HepG2 (cell line): Measurements from ENCODE around the gene COX4I2. TPM values are rescaled to one million over a fixed set of nuclear protein-coding genes. Genes with fewer than 3 reads are reported as not detected.
A peak's percentile ranks its signal among the peaks of the same experiment; 100 is the strongest.

Experiments
- ATAC-seq: fragments of 200-7000 bp; cut with Tn5 transposase; 3 replicates; pipeline ENCODE4 v1.9.1; 2020; ENCODE audit warnings: mild to moderate bottlenecking, moderate library complexity
- BruUV-seq: library from RNA; stranded (reverse); fragments of 400-500 nt; replicated peaks from 2 replicates; lab custom pipeline; 2021; lab: Mats Ljungman, UMichigan
- CTCF ChIA-PET: fragments of 300-600 bp; formaldehyde crosslinking; extraction: SDS; loops from one replicate; lab custom pipeline; 2021; ENCODE audit warnings: low total read pairs, inconsistent platforms, low intra/inter-chr PET ratio; lab: Yijun Ruan, JAX
- POLR2A ChIA-PET: fragments of 350-600 bp; sonication (Branson Sonifier 250); formaldehyde crosslinking; loops from one replicate; lab custom pipeline; 2020; ENCODE audit warnings: antibody characterized with exemption, inconsistent platforms; lab: Yijun Ruan, JAX
- DNase-seq: peaks from one replicate; pipeline ENCODE4 v3.0.0-alpha.2; 2015; ENCODE audit warnings: low spot score
- FAIRE-seq: peaks from 3 replicates; lab custom pipeline; 2011; peaks lifted over from hg19 to GRCh38; lab: Jason Lieb, UNC
- H2AFZ ChIP-seq: one replicate; pipeline ENCODE4 v1.6.1; 2011; ENCODE audit warnings: low read length, inconsistent platforms
- H3K27ac ChIP-seq: fragments of 300-600 bp; 3 replicates; pipeline ENCODE4 v1.8.0; 2011; ENCODE audit warnings: mixed run types, mild to moderate bottlenecking, mixed read lengths, low read length, inconsistent platforms; ENCODE audit not compliant: insufficient read depth; ENCODE audit errors: extremely low read length
- H3K27me3 ChIP-seq, 2 experiments: fragments of 200-600 bp in 1 of 2; 2 replicates in 1 of 2; 3 replicates in 1 of 2; pipeline versions ENCODE4 v1.6.0 to v1.8.0; 2011; ENCODE audit warnings: low read length in 2 of 2, mild to moderate bottlenecking in 2 of 2, moderate library complexity in 2 of 2, inconsistent platforms in 1 of 2; ENCODE audit not compliant: insufficient read depth in 2 of 2, control insufficient read depth in 1 of 2
- H3K36me3 ChIP-seq, 2 experiments: fragments of 200-600 bp in 1 of 2; replicated peaks in 1 of 2; 2 replicates in 1 of 2; 3 replicates in 1 of 2; pipeline versions ENCODE4 v1.5.1 to v1.8.0; 2011; ENCODE audit warnings: low read length in 2 of 2, inconsistent platforms in 1 of 2; ENCODE audit not compliant: insufficient read depth in 2 of 2, control insufficient read depth in 1 of 2
- H3K4me1 ChIP-seq: 2 replicates; pipeline ENCODE4 v1.5.1; 2012; ENCODE audit warnings: low read length, inconsistent platforms; ENCODE audit not compliant: insufficient read depth
- H3K4me2 ChIP-seq: 2 replicates; pipeline ENCODE4 v1.6.0; 2011; ENCODE audit warnings: low read depth, low read length, inconsistent platforms
- H3K4me3 ChIP-seq, 3 experiments: fragments of 200-600 bp in 1 of 3; sonication (generic), shearing (Covaris generic) in 1 of 3; replicated peaks in 1 of 3; 2 replicates each; pipeline ENCODE4 v1.5.1; 2011 to 2016; ENCODE audit warnings: low read length in 3 of 3, inconsistent platforms in 2 of 3, low read depth in 2 of 3, mild to moderate bottlenecking in 2 of 3, control low read depth in 1 of 3, mixed read lengths in 1 of 3; ENCODE audit not compliant: insufficient read depth in 1 of 3
- H3K79me2 ChIP-seq: one replicate; pipeline ENCODE4 v1.6.1; 2011; ENCODE audit warnings: low read length, inconsistent platforms; ENCODE audit not compliant: insufficient read depth
- H3K9ac ChIP-seq: 2 replicates; pipeline ENCODE4 v1.6.0; 2011; ENCODE audit warnings: mild to moderate bottlenecking, low read depth, low read length, inconsistent platforms; ENCODE audit not compliant: insufficient read depth
- H3K9me3 ChIP-seq: 2 replicates; pipeline ENCODE4 v1.5.1; 2012; ENCODE audit warnings: mild to moderate bottlenecking, low read length
- H4K20me1 ChIP-seq: 2 replicates; pipeline ENCODE4 v1.6.0; 2011; ENCODE audit warnings: inconsistent platforms, mild to moderate bottlenecking, low read length, moderate library complexity; ENCODE audit not compliant: insufficient read depth
- ADNP ChIP-seq: sonication (generic); formaldehyde crosslinking; IDR thresholded peaks from 2 replicates; pipeline ENCODE4 v1.4.0; 2020; ENCODE audit warnings: missing genetic modification reagents
- CC2D1A ChIP-seq: sonication (generic); formaldehyde crosslinking; IDR thresholded peaks from 2 replicates; pipeline ENCODE4 v1.8.1; 2023; ENCODE audit warnings: mild to moderate bottlenecking, missing genetic modification reagents
- EED ChIP-seq: sonication (generic); formaldehyde crosslinking; IDR thresholded peaks from 2 replicates; pipeline ENCODE4 v1.5.0; 2020; ENCODE audit warnings: mild to moderate bottlenecking, missing genetic modification reagents
- NR0B2 ChIP-seq: sonication (generic); formaldehyde crosslinking; IDR thresholded peaks from 2 replicates; pipeline ENCODE4 v1.4.0; 2020; ENCODE audit warnings: mild to moderate bottlenecking, missing genetic modification reagents
- RARA ChIP-seq: IDR thresholded peaks from 2 replicates; pipeline ENCODE4 v1.6.1; 2016; ENCODE audit warnings: missing genetic modification reagents, missing compliant biosample characterization
- SAP130 ChIP-seq: IDR thresholded peaks from 2 replicates; pipeline ENCODE4 v1.6.1; 2016; ENCODE audit warnings: low read depth
- TOE1 ChIP-seq: sonication (generic); formaldehyde crosslinking; IDR thresholded peaks from 2 replicates; pipeline ENCODE4 v1.4.0; 2020; ENCODE audit warnings: mild to moderate bottlenecking, missing genetic modification reagents
- ZBTB44 ChIP-seq: sonication (generic); formaldehyde crosslinking; IDR thresholded peaks from 2 replicates; pipeline ENCODE4 v1.4.0; 2020; ENCODE audit warnings: missing genetic modification reagents
- WGBS: methylation state at CpG from one replicate; pipeline ENCODE4 v1.1.6; 2017; ENCODE audit warnings: low lambda C conversion rate; 5-methylcytosine and 5-hydroxymethylcytosine counted together
- in situ Hi-C: cut with HindIII; loops from 2 replicates; pipeline ENCODE4 v1.10.0; 2017; ENCODE audit warnings: low pct_unique_long_range_greater_than_20kb; ENCODE audit not compliant: extremely low pct_ligation_motif_present
- intact Hi-C: fragments of 100-400 bp; cut with micrococcal nuclease; formaldehyde crosslinking; loops from one replicate; pipeline ENCODE4 v1.10.0; 2022; ENCODE audit not compliant: unreplicated experiment
- polyA plus RNA-seq, 8 experiments: library from polyadenylated mRNA; depleted of rRNA in 3 of 8; stranded (reverse) in 7 of 8; unstranded in 1 of 8; fragments of >200 nt; fragmentation: Illumina TruSeq in 4 of 8; extraction: Trizol in 4 of 8; gene quantifications; 2 replicates each; pipeline versions ENCODE4 v1.2.1 to v1.2.3, GENCODE V29; 2011 to 2016; ENCODE audit warnings: low read depth in 4 of 8, missing spikeins in 1 of 8, mixed read lengths in 1 of 8; ENCODE audit not compliant: insufficient read depth in 1 of 8
- total RNA-seq, 5 experiments: library from RNA; depleted of rRNA; stranded (reverse); fragments of >200 nt; fragmentation: Illumina TruSeq; extraction: Trizol; gene quantifications; 2 replicates each; pipeline ENCODE4 v1.2.3, GENCODE V29; 2016; ENCODE audit warnings: low read depth in 1 of 5
- TF ChIP-seq, protein P1 (sequence below): sonication (generic); formaldehyde crosslinking; IDR thresholded peaks from 2 replicates; pipeline ENCODE4 v1.5.0; 2020; ENCODE audit warnings: missing genetic modification reagents, mild to moderate bottlenecking, borderline replicate concordance

The COX4I2 gene
- total and polyA plus RNA-seq, 2 of the 13 experiments (the other 11 are each of a cell fraction or from before 2014, with no cell fraction given): 1.1 TPM; not detected in 1

GRCh38 chr20:31602431-31602778, 35.3 kb upstream of the COX4I2 start:
- no peak for ATAC-seq
- POLR2A ChIA-PET: interaction anchor here (7.8 to 13.6 kb wide), 2 partner anchors 15 to 29 kb away, joined by 362 to 1427 read pairs; no protein-coding TSS in a partner anchor
- Histone ChIP-seq H3K4me2 (no peak overlapping the region; the same call in 1 of the 2 replicates), H3K4me1 (peaks cover 31% of the 10 kb centered on the region)
- TF ChIP-seq RARA (CRISPR knock-in tag) (no peak), ZBTB44 (CRISPR knock-in tag) (no peak), CC2D1A (CRISPR knock-in tag) (no peak), SAP130 (CRISPR knock-in tag) (no peak), NR0B2 (no peak), ADNP (CRISPR knock-in tag) (no peak), EED (CRISPR knock-in tag) (no peak), TOE1 (CRISPR knock-in tag) (no peak)
- TF ChIP-seq, protein P1, sequence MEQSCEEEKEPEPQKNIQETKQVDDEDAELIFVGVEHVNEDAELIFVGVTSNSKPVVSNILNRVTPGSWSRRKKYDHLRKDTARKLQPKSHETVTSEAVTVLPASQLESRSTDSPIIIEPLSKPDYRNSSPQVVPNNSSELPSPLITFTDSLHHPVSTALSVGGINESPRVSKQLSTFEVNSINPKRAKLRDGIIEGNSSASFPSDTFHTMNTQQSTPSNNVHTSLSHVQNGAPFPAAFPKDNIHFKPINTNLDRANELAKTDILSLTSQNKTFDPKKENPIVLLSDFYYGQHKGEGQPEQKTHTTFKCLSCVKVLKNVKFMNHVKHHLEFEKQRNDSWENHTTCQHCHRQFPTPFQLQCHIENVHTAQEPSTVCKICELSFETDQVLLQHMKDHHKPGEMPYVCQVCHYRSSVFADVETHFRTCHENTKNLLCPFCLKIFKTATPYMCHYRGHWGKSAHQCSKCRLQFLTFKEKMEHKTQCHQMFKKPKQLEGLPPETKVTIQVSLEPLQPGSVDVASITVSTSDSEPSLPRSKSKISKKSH: no peak
- TF ChIP-seq, all 625 proteins: peak for 0
- Histone ChIP-seq H3K4me3 (no peak overlapping the region), H3K27ac (peak overlapping the region; percentile 62), H3K79me2 (peaks cover 42% of the 10 kb centered on the region), H3K36me3 (peaks cover 0 to 5% of the 10 kb centered on the region in 2 experiments; a peak in 4 of 5 replicates), H4K20me1 (peaks cover 19% of the 10 kb centered on the region), H3K9me3 (no peaks in the 10 kb centered on the region), H3K9ac (0 out of 2 replicates have a peak overlapping the region, but pooled peaks have one; percentile 20), H3K27me3 (no peaks in the 10 kb centered on the region; a peak in 1 of 5 replicates), H2AFZ (no peak overlapping the region)
- CTCF ChIA-PET: interaction anchor here (2.7 kb wide), 1 partner anchor 10 kb away, joined by 10 read pairs; no protein-coding TSS in a partner anchor
- in situ Hi-C loops (no loop called here), intact Hi-C loops (no loop called here)
- 93% methylated on average over 4 of the region's 4 CpGs for WGBS
- FAIRE-seq (no peak), DNase-seq (no peak)
- BruUV-seq: no TSS peak
